Loucy (cell line): ENCODE results near the gene RNF157.

Experiments used
- H2AFZ ChIP-seq: fragments of 200-600 bp; sonication (generic); 2 replicates; pipeline ENCODE4 v1.6.0; 2016; ENCODE audit warnings: antibody characterized with exemption, mild to moderate bottlenecking, low read length, moderate library complexity
- H3F3A ChIP-seq: fragments of 200-600 bp; 2 replicates; pipeline ENCODE4 v1.6.0; 2016; ENCODE audit warnings: antibody characterized with exemption, low read depth, mild to moderate bottlenecking
- H3K27me3 ChIP-seq: fragments of 200-600 bp; sonication (generic); 2 replicates; pipeline ENCODE4 v1.6.1; 2014; ENCODE audit warnings: low read length, mild to moderate bottlenecking; ENCODE audit not compliant: insufficient read depth, poor library complexity, severe bottlenecking
- H3K36me3 ChIP-seq: fragments of 200-600 bp; sonication (generic); 2 replicates; pipeline ENCODE4 v1.6.1; 2016; ENCODE audit warnings: low read length; ENCODE audit not compliant: insufficient read depth
- H3K4me1 ChIP-seq: fragments of 200-600 bp; sonication (generic); 2 replicates; pipeline ENCODE4 v1.5.1; 2014; ENCODE audit warnings: low read length, mild to moderate bottlenecking; ENCODE audit not compliant: insufficient read depth, poor library complexity, severe bottlenecking
- H3K4me2 ChIP-seq: fragments of 200-600 bp; sonication (generic); 2 replicates; pipeline ENCODE4 v1.6.0; 2014; ENCODE audit warnings: antibody characterized with exemption, low read length, low read depth, mild to moderate bottlenecking; ENCODE audit not compliant: poor library complexity, severe bottlenecking
- H3K4me3 ChIP-seq: fragments of 200-600 bp; sonication (generic); 2 replicates; pipeline ENCODE4 v1.5.1; 2014; ENCODE audit warnings: low read length, mild to moderate bottlenecking, mixed read lengths; ENCODE audit not compliant: poor library complexity, severe bottlenecking
- H3K79me2 ChIP-seq: fragments of 200-600 bp; sonication (generic); 2 replicates; pipeline ENCODE4 v1.6.1; 2014; ENCODE audit warnings: low read length; ENCODE audit not compliant: insufficient read depth
- H3K9ac ChIP-seq: fragments of 200-600 bp; sonication (generic); 2 replicates; pipeline ENCODE4 v1.6.0; 2014; ENCODE audit warnings: mild to moderate bottlenecking, low read depth, low read length, moderate library complexity; ENCODE audit not compliant: poor library complexity, severe bottlenecking
- H3K9me2 ChIP-seq: fragments of 200-600 bp; sonication (generic); replicated peaks from 2 replicates; pipeline ENCODE4 v1.6.1; 2016; ENCODE audit warnings: low read depth, low read length, mixed read lengths
- H3K9me3 ChIP-seq: fragments of 200-600 bp; sonication (generic); 2 replicates; pipeline ENCODE4 v1.6.1; 2014; ENCODE audit warnings: mild to moderate bottlenecking, antibody characterized with exemption, low read length, low read depth; ENCODE audit not compliant: insufficient read depth
- H4K20me1 ChIP-seq: fragments of 200-600 bp; sonication (generic); 2 replicates; pipeline ENCODE4 v1.6.0; 2014; ENCODE audit warnings: antibody characterized with exemption, low read length, mild to moderate bottlenecking; ENCODE audit not compliant: insufficient read depth, poor library complexity, severe bottlenecking
- CTCF ChIP-seq: fragments of 200-600 bp; sonication (generic); conservative IDR thresholded peaks from 2 replicates; pipeline ENCODE4 v1.5.1; 2014; ENCODE audit warnings: mild to moderate bottlenecking, antibody characterized with exemption, low read length
- EZH2phosphoT487 ChIP-seq: fragments of 200-600 bp; IDR thresholded peaks from 2 replicates; pipeline ENCODE4 v1.6.1; 2018; ENCODE audit warnings: antibody characterized with exemption, mild to moderate bottlenecking, moderate library complexity, borderline replicate concordance

The RNF157 gene

GRCh38 chr17:76145231-76146052 is 94.9 kb downstream of the RNF157 start:
- Histone ChIP-seq H2AFZ (peak overlapping the region; percentile 66), H3K4me3 (peak overlapping the region; percentile 43), H3K4me2 (peak overlapping the region; percentile 67), H3K9me2 (no peaks in the 10 kb centered on the region), H3K4me1 (peaks cover 58% of the 10 kb centered on the region), H3K36me3 (no peaks in the 10 kb centered on the region), H3F3A (peaks cover 13% of the 10 kb centered on the region), H3K9ac (peak overlapping the region; percentile 74), H4K20me1 (no peaks in the 10 kb centered on the region), H3K9me3 (no peaks in the 10 kb centered on the region), H3K27me3 (no peaks in the 10 kb centered on the region), H3K79me2 (no peaks in the 10 kb centered on the region)
- TF ChIP-seq CTCF (no peak), EZH2phosphoT487 (no peak)

- Histone ChIP-seq H4K20me1 (no peaks in the 10 kb centered on the region), H3K9ac (peak overlapping the region; percentile 3), H3F3A (peaks cover 13% of the 10 kb centered on the region), H3K4me1 (peaks cover 58% of the 10 kb centered on the region), H3K9me2 (no peaks in the 10 kb centered on the region), H3K9me3 (no peaks in the 10 kb centered on the region), H3K4me2 (no peak overlapping the region), H3K36me3 (no peaks in the 10 kb centered on the region), H2AFZ (no peak overlapping the region), H3K27me3 (no peaks in the 10 kb centered on the region), H3K4me3 (no peak overlapping the region), H3K79me2 (no peaks in the 10 kb centered on the region)
- no peak for TF ChIP-seq CTCF
Measured at GRCh38 chr17:76142585-76143041, 97.7 kb downstream of the RNF157 start.

DNA sequence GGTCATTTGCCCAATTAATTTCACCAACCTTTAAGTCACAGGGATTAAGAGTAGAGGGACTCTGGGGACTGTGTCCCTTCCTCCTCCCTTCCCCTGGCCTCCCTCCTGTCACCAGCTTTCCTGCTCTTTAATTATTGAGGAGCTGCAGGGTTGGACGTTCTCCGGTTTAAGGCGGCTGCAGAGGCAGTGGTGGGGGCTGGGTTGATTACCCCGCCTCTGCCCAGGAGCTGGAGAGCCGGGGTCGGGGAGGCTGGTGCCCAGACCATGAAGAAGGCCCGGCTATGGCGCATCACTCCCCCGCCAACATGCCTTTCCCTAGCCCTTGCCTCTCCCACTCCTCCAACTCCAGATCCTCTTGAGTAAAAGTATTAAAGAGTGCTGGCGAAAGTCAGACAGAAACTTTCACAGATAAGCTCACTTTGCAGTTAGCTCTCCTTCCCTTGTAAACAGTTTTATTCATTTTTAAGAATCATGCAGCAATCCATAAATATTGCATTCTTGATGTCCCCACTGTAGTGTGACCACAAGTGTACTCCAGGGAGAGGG is 98.2 kb downstream of the RNF157 start:
- Histone ChIP-seq H3F3A (peaks cover 13% of the 10 kb centered on the region), H3K79me2 (no peaks in the 10 kb centered on the region), H2AFZ (no peak overlapping the region), H4K20me1 (no peaks in the 10 kb centered on the region), H3K9me3 (no peaks in the 10 kb centered on the region), H3K4me3 (no peak overlapping the region), H3K9ac (no peak overlapping the region), H3K4me2 (no peak overlapping the region), H3K9me2 (no peaks in the 10 kb centered on the region), H3K4me1 (peaks cover 58% of the 10 kb centered on the region), H3K27me3 (no peaks in the 10 kb centered on the region), H3K36me3 (no peaks in the 10 kb centered on the region)
- no peak for TF ChIP-seq CTCF
